ENCODE measurements around the gene APMAP. TPM values are rescaled to one million over a fixed set of nuclear protein-coding genes. Genes with fewer than 3 reads are reported as not detected.

Gene APMAP
- total and polyA plus RNA-seq, 4 donors = 40.8 to 87.0 (median 62.9) TPM

GRCh38 chr20:25032065-25032477 is 39.5 kb upstream of the APMAP start:
- ATAC-seq (ENCODE audit: insufficient read depth, low FRiP score) (no peak), DNase-seq (no peak)
- WGBS, 2 donors = 96 to 97% methylated on average over 16 of the region's 16 CpGs
- no peak for TF ChIP-seq CTCF (IDR thresholded peaks at IDR 0.05; ENCODE audit: control extremely low read depth, extremely low read depth)
- no peaks in the 10 kb centered on the region for H3K27me3 ChIP-seq (ENCODE audit: control insufficient read depth in 3 of 3, insufficient read depth in 3 of 3, low read length in 2 of 3)
- peaks cover 11 to 29% (median 17%) of the 10 kb centered on the region in 5 donors for H3K4me1 ChIP-seq (ENCODE audit: control insufficient read depth in 5 of 5, insufficient read depth in 5 of 5, low read length in 5 of 5)
- no peaks in the 10 kb centered on the region for H3K9me3 ChIP-seq (ENCODE audit: control insufficient read depth in 4 of 4, insufficient read depth in 3 of 4, low read length in 3 of 4)
- H3K9ac ChIP-seq (ENCODE audit: insufficient read depth in 1 of 2, low read length in 2 of 2) = no peak overlapping the region
- peaks cover 0 to 9% (median 1%) of the 10 kb centered on the region in 4 donors for H3K36me3 ChIP-seq (ENCODE audit: control insufficient read depth in 4 of 4, insufficient read depth in 4 of 4, low read length in 4 of 4)
- H3K27ac ChIP-seq (ENCODE audit: low read depth in 1 of 2, low read length in 1 of 2) = peak overlapping the region; percentile 21 to 61
- H3K4me3 ChIP-seq = no peak overlapping the region

GRCh38 chr20:25031241-25031640 is 38.7 kb upstream of the APMAP start:
- Histone ChIP-seq H3K9ac (ENCODE audit: insufficient read depth in 1 of 2, low read length in 2 of 2) (no peak overlapping the region), H3K36me3 (ENCODE audit: control insufficient read depth in 4 of 4, insufficient read depth in 4 of 4, low read length in 4 of 4) (peaks cover 0 to 9% (median 1%) of the 10 kb centered on the region in 4 donors), H3K27me3 (ENCODE audit: control insufficient read depth in 3 of 3, insufficient read depth in 3 of 3, low read length in 2 of 3) (no peaks in the 10 kb centered on the region), H3K4me3 (no peak overlapping the region), H3K27ac (ENCODE audit: low read depth in 1 of 2, low read length in 1 of 2) (no peak overlapping the region), H3K4me1 (ENCODE audit: control insufficient read depth in 5 of 5, insufficient read depth in 5 of 5, low read length in 5 of 5) (peaks cover 4 to 22% (median 17%) of the 10 kb centered on the region in 5 donors), H3K9me3 (ENCODE audit: control insufficient read depth in 4 of 4, insufficient read depth in 3 of 4, low read length in 3 of 4) (no peaks in the 10 kb centered on the region)
- TF ChIP-seq CTCF (IDR thresholded peaks at IDR 0.05; ENCODE audit: control extremely low read depth, extremely low read depth) = no peak
- 72 to 76% methylated on average over 3 of the region's 3 CpGs for WGBS, 2 donors
- ATAC-seq (ENCODE audit: insufficient read depth, low FRiP score) = no peak
- DNase-seq = no peak

GRCh38 chr20:25030649-25031207 is 38.2 kb upstream of the APMAP start:
- H3K27me3 ChIP-seq (ENCODE audit: control insufficient read depth in 3 of 3, insufficient read depth in 3 of 3, low read length in 2 of 3) = no peaks in the 10 kb centered on the region
- WGBS, 2 donors = 96 to 97% methylated on average over 8 of the region's 8 CpGs
- peaks cover 0 to 9% (median 2%) of the 10 kb centered on the region in 4 donors for H3K36me3 ChIP-seq (ENCODE audit: control insufficient read depth in 4 of 4, insufficient read depth in 4 of 4, low read length in 4 of 4)
- H3K9me3 ChIP-seq (ENCODE audit: control insufficient read depth in 4 of 4, insufficient read depth in 3 of 4, low read length in 3 of 4) = no peaks in the 10 kb centered on the region
- ATAC-seq (ENCODE audit: insufficient read depth, low FRiP score) (no peak), DNase-seq (no peak)
- H3K27ac ChIP-seq (ENCODE audit: low read depth in 1 of 2, low read length in 1 of 2) = no peak overlapping the region
- TF ChIP-seq CTCF (IDR thresholded peaks at IDR 0.05; ENCODE audit: control extremely low read depth, extremely low read depth) = no peak
- peaks cover 0 to 22% (median 16%) of the 10 kb centered on the region in 5 donors for H3K4me1 ChIP-seq (ENCODE audit: control insufficient read depth in 5 of 5, insufficient read depth in 5 of 5, low read length in 5 of 5)
- no peak overlapping the region for H3K9ac ChIP-seq (ENCODE audit: insufficient read depth in 1 of 2, low read length in 2 of 2)
- H3K4me3 ChIP-seq = no peak overlapping the region

Data from lung (tissue), 12 donors.